SK-N-SH (cell line): ENCODE measurements around the gene KIF16B. TPM values are rescaled to one million over a fixed set of nuclear protein-coding genes. Genes with fewer than 3 reads are reported as not detected.

Experiments
- CTCF ChIA-PET: fragments of 300-600, 350-600 bp; formaldehyde crosslinking; extraction: SDS; loops from one replicate; lab custom pipeline; 2021; lab: Yijun Ruan, JAX
- POLR2A ChIA-PET: fragments of 350-600 bp; sonication (Branson Sonifier 250); formaldehyde crosslinking; extraction: SDS; loops from one replicate; lab custom pipeline; 2020; ENCODE audit warnings: antibody characterized with exemption, inconsistent platforms; lab: Yijun Ruan, JAX
- DNase-seq: peaks from one replicate; pipeline ENCODE4 v3.0.0; 2012
- H2AFZ ChIP-seq: fragments of 200-600 bp; sonication (generic); 2 replicates; pipeline ENCODE4 v1.8.1; 2016; ENCODE audit warnings: antibody characterized with exemption, mild to moderate bottlenecking, low read depth
- H3F3A ChIP-seq: fragments of 200-600 bp; sonication (generic); replicated peaks from 2 replicates; pipeline ENCODE3; 2016; ENCODE audit warnings: antibody characterized with exemption, mild to moderate bottlenecking; ENCODE audit not compliant: insufficient read depth
- H3K27ac ChIP-seq, 2 experiments: fragments of 200-500 bp in 1 of 2; fragments of 200-600 bp in 1 of 2; sonication (Bioruptor generic) in 1 of 2; sonication (generic), shearing (Covaris generic) in 1 of 2; 2 replicates each; pipeline versions ENCODE4 v1.5.1 to v1.6.1; 2014 to 2016; ENCODE audit warnings: low read depth in 2 of 2, inconsistent platforms in 1 of 2, low read length in 1 of 2, mild to moderate bottlenecking in 1 of 2, mixed read lengths in 1 of 2
- H3K27me3 ChIP-seq: fragments of 200-600 bp; sonication (generic), shearing (Covaris generic); 2 replicates; pipeline ENCODE4 v1.6.1; 2016; ENCODE audit warnings: mixed run types; ENCODE audit not compliant: insufficient read depth
- H3K36me3 ChIP-seq, 2 experiments: fragments of 200-500 bp in 1 of 2; fragments of 200-600 bp in 1 of 2; sonication (Bioruptor generic) in 1 of 2; sonication (generic) in 1 of 2; replicated peaks in 1 of 2; 2 replicates each; pipeline versions ENCODE3 to v1.5.1; 2014 to 2016; ENCODE audit warnings: low read length in 1 of 2, mild to moderate bottlenecking in 1 of 2; ENCODE audit not compliant: insufficient read depth in 2 of 2, control insufficient read depth in 1 of 2
- H3K4me1 ChIP-seq, 2 experiments: fragments of 200-500 bp in 1 of 2; fragments of 200-600 bp in 1 of 2; sonication (Bioruptor generic) in 1 of 2; sonication (generic), shearing (Covaris generic) in 1 of 2; 2 replicates each; pipeline versions ENCODE4 v1.5.1 to v1.6.1; 2014 to 2016; ENCODE audit warnings: low read depth in 1 of 2, low read length in 1 of 2, mixed run types in 1 of 2; ENCODE audit not compliant: insufficient read depth in 2 of 2, control insufficient read depth in 1 of 2
- H3K4me2 ChIP-seq: fragments of 200-600 bp; sonication (generic), shearing (Covaris generic); 2 replicates; pipeline ENCODE4 v1.6.1; 2017; ENCODE audit warnings: mixed run types
- H3K4me3 ChIP-seq, 2 experiments: fragments of 200-500 bp in 1 of 2; fragments of 200-600 bp in 1 of 2; sonication (Bioruptor generic) in 1 of 2; sonication (generic), shearing (Covaris generic) in 1 of 2; 2 replicates each; pipeline versions ENCODE4 v1.5.1 to v1.8.1; 2014 to 2016; ENCODE audit warnings: low read depth in 2 of 2, inconsistent platforms in 1 of 2, low read length in 1 of 2, mild to moderate bottlenecking in 1 of 2, mixed read lengths in 1 of 2, moderate library complexity in 1 of 2
- H3K79me2 ChIP-seq: fragments of 200-600 bp; sonication (generic); 2 replicates; pipeline ENCODE4 v1.8.1; 2017; ENCODE audit warnings: mild to moderate bottlenecking; ENCODE audit not compliant: insufficient read depth
- H3K9ac ChIP-seq: fragments of 200-600 bp; sonication (generic); 2 replicates; pipeline ENCODE4 v1.6.1; 2017; ENCODE audit warnings: mixed run types
- H3K9me2 ChIP-seq: fragments of 200-600 bp; sonication (generic); 2 replicates; pipeline ENCODE4 v1.6.1; 2017; ENCODE audit warnings: mixed run types
- H3K9me3 ChIP-seq: fragments of 200-600 bp; sonication (generic); 2 replicates; pipeline ENCODE4 v1.6.1; 2017; ENCODE audit warnings: mixed run types, mild to moderate bottlenecking, moderate library complexity
- H4K20me1 ChIP-seq: fragments of 200-600 bp; sonication (generic); 2 replicates; pipeline ENCODE4 v1.6.1; 2017; ENCODE audit warnings: mild to moderate bottlenecking, mixed run types; ENCODE audit not compliant: insufficient read depth
- ELF1 ChIP-seq: IDR thresholded peaks from 2 replicates; pipeline ENCODE4 v1.4.0; 2012
- JUND ChIP-seq: IDR thresholded peaks from 2 replicates; pipeline ENCODE4 v1.4.0; 2012
- MAX ChIP-seq: IDR thresholded peaks from 2 replicates; pipeline ENCODE4 v1.4.0; 2012; ENCODE audit warnings: low read depth
- POLR2AphosphoS5 ChIP-seq: IDR thresholded peaks from 2 replicates; pipeline ENCODE4 v1.6.1; 2012; ENCODE audit warnings: low read depth, low read length
- SIN3A ChIP-seq: IDR thresholded peaks from 2 replicates; pipeline ENCODE4 v1.6.1; 2012; ENCODE audit warnings: low read depth, mild to moderate bottlenecking, low read length, moderate library complexity, borderline replicate concordance
- YY1 ChIP-seq: IDR thresholded peaks from 2 replicates; pipeline ENCODE4 v1.4.0; 2012; ENCODE audit warnings: low read depth, mild to moderate bottlenecking
- WGBS: methylation state at CpG from one replicate; pipeline ENCODE4 v1.1.6; 2017; ENCODE audit warnings: low lambda C conversion rate; 5-methylcytosine and 5-hydroxymethylcytosine counted together
- polyA plus RNA-seq, 3 experiments: library from polyadenylated mRNA; depleted of rRNA; stranded (reverse); fragments of >200 nt; gene quantifications; 2 replicates each; pipeline ENCODE4 v1.2.3, GENCODE V29; 2012
- TF ChIP-seq, protein P1 (sequence below): fragments of 200-600 bp; sonication (generic); IDR thresholded peaks from 2 replicates; pipeline ENCODE4 v1.6.1; 2017; ENCODE audit warnings: antibody characterized with exemption, mild to moderate bottlenecking, moderate library complexity
- TF ChIP-seq, protein P2 (sequence below): IDR thresholded peaks from 2 replicates; pipeline ENCODE4 v1.6.1; 2012; ENCODE audit warnings: mild to moderate bottlenecking, low read depth, low read length, moderate library complexity

Gene KIF16B
- polyA plus RNA-seq, 1 of the 3 experiments (the other 2 are of a cell fraction) = 3.3 TPM

DNA sequence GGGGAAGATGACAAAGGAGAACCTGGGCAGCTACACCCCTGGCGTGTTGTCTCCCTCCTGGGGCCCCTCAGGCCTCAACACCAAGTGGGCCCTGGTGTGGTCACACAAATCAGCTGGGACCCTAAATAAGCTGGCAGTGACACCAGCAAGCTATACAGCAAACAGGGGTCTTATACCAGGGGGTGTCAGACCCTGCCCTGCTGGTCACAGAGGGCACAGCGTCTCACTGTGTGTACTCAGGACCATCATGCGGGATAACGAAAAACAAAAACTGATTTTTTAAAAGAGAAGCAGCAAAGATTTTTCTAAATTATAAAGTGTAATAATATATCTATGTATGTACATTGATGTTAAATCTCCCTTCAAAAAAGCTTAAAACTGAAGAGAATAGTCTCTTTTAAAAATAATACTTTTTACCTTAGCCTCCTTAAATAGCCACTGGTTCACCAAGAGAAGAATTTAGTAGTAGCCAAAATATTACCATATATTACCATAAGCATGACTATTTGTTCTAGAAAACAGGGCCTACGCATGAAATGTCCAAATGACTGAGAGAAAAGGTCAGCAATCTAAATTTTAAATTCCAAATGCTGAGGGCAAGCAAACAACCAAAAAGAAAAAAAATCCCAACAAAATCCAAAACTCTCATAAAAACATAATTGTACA is 220.4 kb downstream of the KIF16B start:
- H3K79me2 ChIP-seq = no peaks in the 10 kb centered on the region
- ChIA-PET POLR2A (no interaction called here), CTCF (no interaction called here)
- H3K4me1 ChIP-seq = peaks cover 0 to 31% of the 10 kb centered on the region in 2 experiments; a peak in 2 of 4 replicates
- H3K9me2 ChIP-seq = no peaks in the 10 kb centered on the region
- H3K9ac ChIP-seq = no peak overlapping the region
- no peak for DNase-seq
- no peak overlapping the region for H3K27ac ChIP-seq
- peaks cover 0 to 3% of the 10 kb centered on the region in 2 experiments for H3K36me3 ChIP-seq
- H3K4me2 ChIP-seq = no peak overlapping the region
- H3K9me3 ChIP-seq = no peaks in the 10 kb centered on the region
- no peak overlapping the region for H3K4me3 ChIP-seq
- H3K27me3 ChIP-seq = no peaks in the 10 kb centered on the region
- no peak for TF ChIP-seq POLR2AphosphoS5
- TF ChIP-seq YY1 = no peak
- no peak for TF ChIP-seq ELF1
- no peak for TF ChIP-seq JUND
- TF ChIP-seq, protein P1, sequence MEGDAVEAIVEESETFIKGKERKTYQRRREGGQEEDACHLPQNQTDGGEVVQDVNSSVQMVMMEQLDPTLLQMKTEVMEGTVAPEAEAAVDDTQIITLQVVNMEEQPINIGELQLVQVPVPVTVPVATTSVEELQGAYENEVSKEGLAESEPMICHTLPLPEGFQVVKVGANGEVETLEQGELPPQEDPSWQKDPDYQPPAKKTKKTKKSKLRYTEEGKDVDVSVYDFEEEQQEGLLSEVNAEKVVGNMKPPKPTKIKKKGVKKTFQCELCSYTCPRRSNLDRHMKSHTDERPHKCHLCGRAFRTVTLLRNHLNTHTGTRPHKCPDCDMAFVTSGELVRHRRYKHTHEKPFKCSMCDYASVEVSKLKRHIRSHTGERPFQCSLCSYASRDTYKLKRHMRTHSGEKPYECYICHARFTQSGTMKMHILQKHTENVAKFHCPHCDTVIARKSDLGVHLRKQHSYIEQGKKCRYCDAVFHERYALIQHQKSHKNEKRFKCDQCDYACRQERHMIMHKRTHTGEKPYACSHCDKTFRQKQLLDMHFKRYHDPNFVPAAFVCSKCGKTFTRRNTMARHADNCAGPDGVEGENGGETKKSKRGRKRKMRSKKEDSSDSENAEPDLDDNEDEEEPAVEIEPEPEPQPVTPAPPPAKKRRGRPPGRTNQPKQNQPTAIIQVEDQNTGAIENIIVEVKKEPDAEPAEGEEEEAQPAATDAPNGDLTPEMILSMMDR = 0 out of 2 replicates have a peak, but pooled peaks have one; percentile 3
- no peaks in the 10 kb centered on the region for H4K20me1 ChIP-seq
- H2AFZ ChIP-seq = no peak overlapping the region
- H3F3A ChIP-seq = no peaks in the 10 kb centered on the region
- WGBS = 97% methylated on average over 5 of the region's 5 CpGs

DNA sequence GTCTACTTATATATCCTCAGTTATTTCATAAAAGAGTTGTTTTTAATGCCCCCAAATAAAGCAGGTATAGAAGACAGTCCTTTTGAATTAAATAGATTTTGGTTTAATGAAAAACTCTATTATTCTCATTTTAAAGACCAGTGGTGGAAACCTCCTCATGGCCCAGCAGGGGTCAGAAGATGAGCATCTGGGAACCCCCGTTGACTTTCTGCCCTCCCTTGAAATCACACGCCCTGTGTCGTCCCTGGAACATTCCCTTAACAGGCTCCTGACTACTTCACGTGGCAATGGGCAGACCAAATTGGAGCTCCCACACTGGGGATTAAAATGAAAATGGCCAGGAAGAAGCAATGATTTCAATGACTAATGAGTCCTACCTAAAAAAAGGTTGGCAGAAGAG is 220.9 kb downstream of the KIF16B start:
- Histone ChIP-seq H3K27me3 (no peaks in the 10 kb centered on the region), H3K9me2 (no peaks in the 10 kb centered on the region), H3F3A (no peaks in the 10 kb centered on the region), H3K27ac (no peak overlapping the region), H3K9me3 (no peaks in the 10 kb centered on the region), H4K20me1 (no peaks in the 10 kb centered on the region), H3K4me3 (no peak overlapping the region), H3K79me2 (no peaks in the 10 kb centered on the region), H3K4me1 (peaks cover 0 to 31% of the 10 kb centered on the region in 2 experiments; a peak in 2 of 4 replicates), H3K9ac (no peak overlapping the region), H3K4me2 (no peak overlapping the region), H2AFZ (no peak overlapping the region), H3K36me3 (peaks cover 0 to 3% of the 10 kb centered on the region in 2 experiments)
- ChIA-PET POLR2A (no interaction called here), CTCF (no interaction called here)
- TF ChIP-seq SIN3A = no peak
- WGBS = 93% methylated on average over 4 of the region's 4 CpGs
- no peak for DNase-seq

DNA sequence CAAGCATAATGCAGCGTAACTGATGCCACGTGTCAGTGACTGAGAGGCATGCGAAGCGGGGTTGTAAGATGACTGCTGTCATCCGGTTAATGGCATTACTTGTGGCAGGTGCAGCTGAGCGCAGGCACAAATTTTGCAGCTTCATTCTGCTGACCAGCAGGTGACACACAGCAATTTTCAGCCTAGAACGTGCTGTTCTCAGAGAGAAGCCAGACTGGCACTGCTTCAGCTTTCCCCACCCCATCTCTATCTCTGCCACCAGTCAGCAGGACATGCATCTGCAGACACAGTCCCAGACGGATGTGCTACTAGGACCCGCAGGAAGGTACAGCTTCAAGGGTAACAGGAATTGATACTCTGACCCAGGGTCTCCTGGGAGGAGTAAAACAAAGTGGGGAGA is 221.8 kb downstream of the KIF16B start:
- TF ChIP-seq ELF1 (no peak), MAX (no peak)
- TF ChIP-seq, protein P2, sequence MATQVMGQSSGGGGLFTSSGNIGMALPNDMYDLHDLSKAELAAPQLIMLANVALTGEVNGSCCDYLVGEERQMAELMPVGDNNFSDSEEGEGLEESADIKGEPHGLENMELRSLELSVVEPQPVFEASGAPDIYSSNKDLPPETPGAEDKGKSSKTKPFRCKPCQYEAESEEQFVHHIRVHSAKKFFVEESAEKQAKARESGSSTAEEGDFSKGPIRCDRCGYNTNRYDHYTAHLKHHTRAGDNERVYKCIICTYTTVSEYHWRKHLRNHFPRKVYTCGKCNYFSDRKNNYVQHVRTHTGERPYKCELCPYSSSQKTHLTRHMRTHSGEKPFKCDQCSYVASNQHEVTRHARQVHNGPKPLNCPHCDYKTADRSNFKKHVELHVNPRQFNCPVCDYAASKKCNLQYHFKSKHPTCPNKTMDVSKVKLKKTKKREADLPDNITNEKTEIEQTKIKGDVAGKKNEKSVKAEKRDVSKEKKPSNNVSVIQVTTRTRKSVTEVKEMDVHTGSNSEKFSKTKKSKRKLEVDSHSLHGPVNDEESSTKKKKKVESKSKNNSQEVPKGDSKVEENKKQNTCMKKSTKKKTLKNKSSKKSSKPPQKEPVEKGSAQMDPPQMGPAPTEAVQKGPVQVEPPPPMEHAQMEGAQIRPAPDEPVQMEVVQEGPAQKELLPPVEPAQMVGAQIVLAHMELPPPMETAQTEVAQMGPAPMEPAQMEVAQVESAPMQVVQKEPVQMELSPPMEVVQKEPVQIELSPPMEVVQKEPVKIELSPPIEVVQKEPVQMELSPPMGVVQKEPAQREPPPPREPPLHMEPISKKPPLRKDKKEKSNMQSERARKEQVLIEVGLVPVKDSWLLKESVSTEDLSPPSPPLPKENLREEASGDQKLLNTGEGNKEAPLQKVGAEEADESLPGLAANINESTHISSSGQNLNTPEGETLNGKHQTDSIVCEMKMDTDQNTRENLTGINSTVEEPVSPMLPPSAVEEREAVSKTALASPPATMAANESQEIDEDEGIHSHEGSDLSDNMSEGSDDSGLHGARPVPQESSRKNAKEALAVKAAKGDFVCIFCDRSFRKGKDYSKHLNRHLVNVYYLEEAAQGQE = no peak
- H3K9me2 ChIP-seq = no peaks in the 10 kb centered on the region
- POLR2A ChIA-PET = no interaction called here

More for the DNA sequence above, 221.8 kb downstream of the KIF16B start:
- Histone ChIP-seq H3K4me1 (peaks cover 0 to 31% of the 10 kb centered on the region in 2 experiments; a peak in 2 of 4 replicates), H3K79me2 (no peaks in the 10 kb centered on the region), H3K27me3 (no peaks in the 10 kb centered on the region), H3K4me2 (no peak overlapping the region), H3K27ac (peak overlapping the region in 1 of 2 experiments; percentile 28; a peak in 2 of 4 replicates), H3K9me3 (no peaks in the 10 kb centered on the region), H4K20me1 (no peaks in the 10 kb centered on the region), H3F3A (no peaks in the 10 kb centered on the region), H3K4me3 (no peak overlapping the region), H3K36me3 (peaks cover 0 to 3% of the 10 kb centered on the region in 2 experiments), H3K9ac (no peak overlapping the region), H2AFZ (no peak overlapping the region)
- peak; percentile 11 for DNase-seq
- CTCF ChIA-PET = interaction anchor here (1.0 kb wide), 1 partner anchor 259 kb away, joined by 3 read pairs; no protein-coding TSS in a partner anchor
- 95% methylated on average over 8 of the region's 9 CpGs for WGBS
